ENCODE results near the gene DRP2.

The DRP2 gene

DNA sequence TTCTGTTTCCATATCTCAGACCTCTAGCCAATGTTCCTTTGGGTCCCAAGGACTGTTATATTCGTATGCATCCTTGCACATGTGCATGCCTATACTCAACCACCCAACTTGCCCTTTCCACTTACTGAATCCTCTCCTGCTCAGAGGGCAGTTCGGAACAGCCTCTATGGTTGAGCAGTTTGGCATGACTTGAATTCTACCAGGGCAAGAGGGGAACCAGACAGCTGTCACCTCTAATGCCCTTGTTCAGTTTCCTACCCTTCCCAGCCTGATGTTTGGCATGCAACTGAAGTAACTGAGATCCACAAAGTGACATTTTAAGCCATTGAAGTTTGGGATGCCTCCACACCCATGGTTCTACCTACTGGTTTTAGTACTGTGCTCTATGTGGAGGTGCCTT lies 17.5 kb downstream of the DRP2 start:
- no peak overlapping the region for H3K4me3 ChIP-seq (ENCODE audit: low read depth, low read length)
- TF ChIP-seq, protein P1, sequence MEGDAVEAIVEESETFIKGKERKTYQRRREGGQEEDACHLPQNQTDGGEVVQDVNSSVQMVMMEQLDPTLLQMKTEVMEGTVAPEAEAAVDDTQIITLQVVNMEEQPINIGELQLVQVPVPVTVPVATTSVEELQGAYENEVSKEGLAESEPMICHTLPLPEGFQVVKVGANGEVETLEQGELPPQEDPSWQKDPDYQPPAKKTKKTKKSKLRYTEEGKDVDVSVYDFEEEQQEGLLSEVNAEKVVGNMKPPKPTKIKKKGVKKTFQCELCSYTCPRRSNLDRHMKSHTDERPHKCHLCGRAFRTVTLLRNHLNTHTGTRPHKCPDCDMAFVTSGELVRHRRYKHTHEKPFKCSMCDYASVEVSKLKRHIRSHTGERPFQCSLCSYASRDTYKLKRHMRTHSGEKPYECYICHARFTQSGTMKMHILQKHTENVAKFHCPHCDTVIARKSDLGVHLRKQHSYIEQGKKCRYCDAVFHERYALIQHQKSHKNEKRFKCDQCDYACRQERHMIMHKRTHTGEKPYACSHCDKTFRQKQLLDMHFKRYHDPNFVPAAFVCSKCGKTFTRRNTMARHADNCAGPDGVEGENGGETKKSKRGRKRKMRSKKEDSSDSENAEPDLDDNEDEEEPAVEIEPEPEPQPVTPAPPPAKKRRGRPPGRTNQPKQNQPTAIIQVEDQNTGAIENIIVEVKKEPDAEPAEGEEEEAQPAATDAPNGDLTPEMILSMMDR (IDR thresholded peaks at IDR 0.05; ENCODE audit: control insufficient read depth, extremely low read depth, insufficient read depth) = no peak
- no peak for DNase-seq (ENCODE audit: low read depth)

DNA sequence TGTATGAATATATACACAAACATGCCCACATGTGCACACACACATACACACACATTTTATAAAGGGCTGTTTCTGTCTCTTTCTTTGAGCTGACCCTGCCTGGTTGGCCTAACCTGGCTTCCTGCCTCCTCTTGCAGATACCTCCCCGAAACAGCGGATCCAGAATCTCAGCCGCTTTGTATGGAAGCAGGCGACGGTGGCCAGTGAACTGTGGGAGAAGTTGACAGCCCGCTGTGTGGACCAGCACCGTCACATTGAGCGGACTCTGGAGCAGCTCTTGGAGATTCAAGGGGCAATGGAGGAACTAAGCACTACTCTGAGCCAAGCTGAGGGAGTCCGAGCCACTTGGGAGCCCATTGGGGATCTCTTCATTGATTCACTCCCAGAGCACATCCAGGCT lies 21.9 kb downstream of the DRP2 start:
- no peak for DNase-seq (ENCODE audit: low read depth)
- TF ChIP-seq, protein P1 (IDR thresholded peaks at IDR 0.05; ENCODE audit: control insufficient read depth, extremely low read depth, insufficient read depth) = no peak
- no peak overlapping the region for H3K4me3 ChIP-seq (ENCODE audit: low read depth, low read length)

DNA sequence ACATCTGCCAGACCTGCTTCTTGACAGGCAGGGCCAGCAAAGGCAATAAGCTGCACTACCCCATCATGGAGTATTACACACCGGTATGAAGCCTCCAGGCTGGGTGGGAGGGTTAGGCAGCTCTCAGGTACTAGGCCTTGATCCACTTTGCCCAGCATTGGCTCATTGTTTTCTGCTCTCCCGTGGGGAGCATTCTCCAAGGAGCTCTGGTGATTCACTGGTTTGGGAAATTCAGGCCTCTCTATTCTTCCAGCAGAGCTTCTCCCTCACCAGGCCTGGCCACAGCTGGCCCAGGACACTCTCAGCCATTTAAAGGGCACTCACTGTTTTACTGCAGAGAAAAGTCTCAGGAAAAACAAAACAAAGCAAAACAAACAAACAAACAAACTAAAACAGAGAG lies 33.0 kb downstream of the DRP2 start:
- TF ChIP-seq, protein P1 (IDR thresholded peaks at IDR 0.05; ENCODE audit: control insufficient read depth, extremely low read depth, insufficient read depth) = no peak
- H3K4me3 ChIP-seq (ENCODE audit: low read depth, low read length) = no peak overlapping the region
- DNase-seq (ENCODE audit: low read depth) = no peak

DNA sequence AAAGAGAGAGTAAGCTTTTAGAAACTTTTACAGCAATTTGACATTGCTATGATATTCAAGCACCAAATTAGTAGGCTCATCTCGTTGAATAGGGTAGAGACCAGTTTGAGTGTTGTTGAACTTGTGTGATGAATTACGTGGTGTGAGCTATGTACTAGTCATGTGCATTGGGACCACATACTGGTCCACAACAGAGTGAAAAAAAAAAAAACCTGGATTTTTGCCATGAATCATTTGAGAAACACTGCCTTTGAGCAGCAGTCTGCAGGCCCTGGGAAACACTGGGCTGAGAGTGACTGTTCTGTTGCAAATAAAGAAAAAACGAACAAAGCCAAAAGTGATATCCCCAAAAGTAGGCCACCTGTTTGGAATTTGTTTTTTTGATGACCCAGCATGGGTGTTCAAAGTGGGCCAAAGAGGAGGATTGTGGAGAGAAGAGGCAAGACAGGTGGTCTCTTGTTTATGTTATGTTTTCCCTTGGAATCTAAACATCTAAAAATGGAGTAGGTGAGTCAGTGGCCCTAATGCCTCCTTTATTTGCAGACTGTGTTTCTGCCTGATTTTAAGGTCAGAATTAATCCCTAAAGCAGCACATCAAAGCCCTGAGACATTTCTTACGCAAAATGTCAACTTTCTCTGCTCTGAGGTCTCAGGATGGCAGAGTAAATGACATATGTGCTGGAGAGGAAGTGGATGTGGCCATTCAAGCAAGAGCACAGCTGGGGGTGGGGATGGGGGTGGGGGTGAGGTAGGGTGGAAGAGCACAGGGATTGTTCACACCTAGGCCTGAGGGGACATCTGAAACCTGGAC lies 38.1 kb downstream of the DRP2 start:
- H3K4me3 ChIP-seq (ENCODE audit: low read depth, low read length) = no peak overlapping the region
- TF ChIP-seq, protein P1 (IDR thresholded peaks at IDR 0.05; ENCODE audit: control insufficient read depth, extremely low read depth, insufficient read depth) = no peak
- no peak for DNase-seq (ENCODE audit: low read depth)

DNA sequence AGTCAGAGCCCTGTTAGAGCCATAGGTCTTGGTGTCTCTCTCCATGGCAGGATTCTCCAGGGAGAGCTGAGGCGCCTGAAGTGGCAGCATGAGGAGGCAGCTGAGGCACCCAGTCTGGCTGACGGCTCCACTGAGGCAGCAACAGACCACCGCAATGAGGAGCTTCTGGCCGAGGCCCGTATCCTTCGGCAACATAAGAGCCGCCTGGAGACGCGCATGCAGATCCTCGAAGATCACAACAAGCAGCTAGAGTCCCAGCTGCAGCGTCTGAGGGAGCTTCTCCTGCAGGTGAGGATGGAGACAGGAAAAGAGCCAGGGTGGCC lies 38.6 kb downstream of the DRP2 start:
- H3K4me3 ChIP-seq (ENCODE audit: low read depth, low read length) = no peak overlapping the region
- no peak for DNase-seq (ENCODE audit: low read depth)
- TF ChIP-seq, protein P1 (IDR thresholded peaks at IDR 0.05; ENCODE audit: control insufficient read depth, extremely low read depth, insufficient read depth) = no peak

DNA sequence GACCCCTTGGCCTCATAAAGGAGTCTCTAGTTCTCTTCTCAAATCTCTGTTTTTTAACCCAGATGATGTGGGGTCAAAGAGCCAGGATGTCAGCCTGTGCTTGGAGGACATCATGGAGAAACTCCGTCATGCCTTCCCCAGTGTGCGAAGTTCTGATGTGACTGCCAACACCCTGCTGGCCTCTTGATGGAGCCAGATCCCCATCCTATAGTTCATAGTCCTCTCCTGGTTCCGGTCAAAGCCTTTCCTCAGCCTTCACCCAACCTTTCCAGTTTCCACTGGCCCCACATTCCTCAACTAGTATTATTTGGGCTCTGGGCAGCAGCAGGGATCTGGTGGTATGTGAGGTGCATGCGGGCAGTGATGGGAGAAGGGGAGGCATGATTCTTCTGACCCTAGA lies 40.8 kb downstream of the DRP2 start:
- no peak for DNase-seq (ENCODE audit: low read depth)
- no peak overlapping the region for H3K4me3 ChIP-seq (ENCODE audit: low read depth, low read length)
- TF ChIP-seq, protein P1 (IDR thresholded peaks at IDR 0.05; ENCODE audit: control insufficient read depth, extremely low read depth, insufficient read depth) = peak; percentile 34

DNA sequence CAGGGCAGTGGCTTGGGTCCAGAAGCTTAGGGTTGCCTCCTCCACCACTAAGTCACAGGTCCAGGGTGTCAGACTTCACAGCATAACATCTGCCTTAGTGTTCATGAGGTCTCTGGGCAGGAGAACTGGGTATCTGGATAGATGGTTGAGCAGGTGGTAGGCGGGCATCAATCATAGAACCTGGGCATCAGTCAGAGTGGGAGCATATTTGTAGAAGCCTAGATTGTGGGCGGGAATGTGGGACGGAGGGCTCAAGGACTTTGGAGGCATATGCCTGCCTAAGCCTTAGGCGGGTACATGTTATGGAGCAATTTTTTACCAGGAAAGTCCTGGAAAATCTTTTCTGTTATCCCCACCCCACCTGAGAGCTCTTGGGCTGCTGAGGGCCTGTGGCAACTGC lies 43.0 kb downstream of the DRP2 start:
- TF ChIP-seq, protein P1 (IDR thresholded peaks at IDR 0.05; ENCODE audit: control insufficient read depth, extremely low read depth, insufficient read depth) = no peak
- H3K4me3 ChIP-seq (ENCODE audit: low read depth, low read length) = no peak overlapping the region
- no peak for DNase-seq (ENCODE audit: low read depth)

Data from LNCaP clone FGC (cell line).